AG04449 (cell line): ENCODE measurements around the gene RAD52.

Experiments used
- CTCF ChIA-PET: fragments of 350-600 bp; formaldehyde crosslinking; extraction: SDS; loops from one replicate; lab custom pipeline; 2021; ENCODE audit warnings: antibody characterized with exemption; lab: Yijun Ruan, JAX
- POLR2A ChIA-PET: fragments of 400-600, 350-600 bp; formaldehyde crosslinking; extraction: SDS; loops from one replicate; lab custom pipeline; 2020; ENCODE audit warnings: antibody characterized with exemption, inconsistent platforms; lab: Yijun Ruan, JAX
- DNase-seq: peaks from one replicate; pipeline ENCODE4 v3.0.0-alpha.2; 2010; ENCODE audit warnings: low read depth, low spot score
- H3K4me3 ChIP-seq: 2 replicates; pipeline ENCODE4 v1.5.1; 2011; ENCODE audit warnings: low read depth, mild to moderate bottlenecking, control low read depth, low read length
- TF ChIP-seq, protein P1 (sequence below): IDR thresholded peaks from one replicate; pipeline ENCODE4 v1.5.1; 2011; ENCODE audit warnings: mild to moderate bottlenecking, moderate library complexity, low read length, control low read depth, inconsistent platforms; ENCODE audit not compliant: insufficient read depth; ENCODE audit errors: missing control alignments

Gene RAD52

GRCh38 chr12:981961-982360 lies 32.5 kb upstream of the RAD52 start:
- H3K4me3 ChIP-seq: no peak overlapping the region
- ChIA-PET POLR2A (no interaction called here), CTCF (interaction anchor here (1.0 to 1.1 kb wide), 2 partner anchors 9 to 14 kb away, joined by 3 to 5 read pairs; partner anchors contain the start of gene ERC1)
- DNase-seq: no peak
- TF ChIP-seq, protein P1, sequence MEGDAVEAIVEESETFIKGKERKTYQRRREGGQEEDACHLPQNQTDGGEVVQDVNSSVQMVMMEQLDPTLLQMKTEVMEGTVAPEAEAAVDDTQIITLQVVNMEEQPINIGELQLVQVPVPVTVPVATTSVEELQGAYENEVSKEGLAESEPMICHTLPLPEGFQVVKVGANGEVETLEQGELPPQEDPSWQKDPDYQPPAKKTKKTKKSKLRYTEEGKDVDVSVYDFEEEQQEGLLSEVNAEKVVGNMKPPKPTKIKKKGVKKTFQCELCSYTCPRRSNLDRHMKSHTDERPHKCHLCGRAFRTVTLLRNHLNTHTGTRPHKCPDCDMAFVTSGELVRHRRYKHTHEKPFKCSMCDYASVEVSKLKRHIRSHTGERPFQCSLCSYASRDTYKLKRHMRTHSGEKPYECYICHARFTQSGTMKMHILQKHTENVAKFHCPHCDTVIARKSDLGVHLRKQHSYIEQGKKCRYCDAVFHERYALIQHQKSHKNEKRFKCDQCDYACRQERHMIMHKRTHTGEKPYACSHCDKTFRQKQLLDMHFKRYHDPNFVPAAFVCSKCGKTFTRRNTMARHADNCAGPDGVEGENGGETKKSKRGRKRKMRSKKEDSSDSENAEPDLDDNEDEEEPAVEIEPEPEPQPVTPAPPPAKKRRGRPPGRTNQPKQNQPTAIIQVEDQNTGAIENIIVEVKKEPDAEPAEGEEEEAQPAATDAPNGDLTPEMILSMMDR: no peak

- TF ChIP-seq, protein P1: no peak
- ChIA-PET CTCF (interaction anchor here (1.0 kb wide), 1 partner anchor 9 kb away, joined by 3 read pairs; the partner anchor contains the start of gene ERC1), POLR2A (no interaction called here)
Measured at GRCh38 chr12:981176-981828, 31.8 kb upstream of the RAD52 start.

DNA sequence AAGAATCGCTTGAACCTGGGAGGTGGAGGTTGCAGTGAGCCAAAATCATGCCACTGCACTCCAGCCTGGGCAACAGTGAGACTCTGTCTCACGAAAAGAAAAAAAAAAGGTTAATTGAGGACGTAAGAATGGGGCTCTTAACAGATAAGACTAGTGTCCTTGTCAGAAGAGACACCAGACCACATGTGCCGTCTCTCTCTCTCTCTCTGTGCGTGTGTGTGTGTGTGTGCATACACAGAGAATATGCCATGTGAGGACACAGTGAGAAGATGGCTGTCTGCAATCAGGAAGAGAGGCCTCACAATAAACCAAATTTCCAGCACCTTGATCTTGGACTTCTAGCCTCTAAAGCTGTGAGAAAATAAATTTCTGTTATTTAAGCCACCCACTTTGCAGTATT lies 29.9 kb upstream of the RAD52 start:
- no peak overlapping the region for H3K4me3 ChIP-seq
- no peak for DNase-seq
- TF ChIP-seq, protein P1: no peak
- POLR2A ChIA-PET: interaction anchor here (0.9 kb wide), 1 partner anchor 11 kb away, joined by 3 read pairs; no protein-coding TSS in a partner anchor
- CTCF ChIA-PET: no interaction called here

More at GRCh38 chr12:981176-981828, 31.8 kb upstream of the RAD52 start:
- H3K4me3 ChIP-seq: no peak overlapping the region
- no peak for DNase-seq

GRCh38 chr12:977156-977555 lies 27.7 kb upstream of the RAD52 start:
- no peak overlapping the region for H3K4me3 ChIP-seq
- CTCF ChIA-PET: no interaction called here
- DNase-seq: no peak
- POLR2A ChIA-PET: no interaction called here
- TF ChIP-seq, protein P1: no peak

DNA sequence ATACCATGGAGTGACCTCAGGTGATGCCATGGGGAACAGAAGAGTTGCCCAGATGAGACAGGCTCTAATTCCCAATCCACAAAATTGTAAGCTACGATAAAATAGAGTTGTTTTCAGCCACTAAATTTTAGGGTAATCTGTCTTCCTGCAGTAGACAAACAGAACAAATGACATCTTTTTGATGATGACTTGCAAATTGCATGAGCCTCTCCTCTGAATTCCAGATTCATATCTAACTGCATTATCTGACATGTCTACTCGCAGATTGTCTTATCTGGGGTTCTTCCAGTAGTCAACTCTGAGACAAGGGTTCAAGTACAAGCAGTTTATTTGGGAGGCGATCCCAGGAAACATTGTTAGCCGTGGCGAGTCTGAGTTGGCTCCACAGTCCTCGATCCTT lies 27.1 kb upstream of the RAD52 start:
- DNase-seq: no peak
- no peak overlapping the region for H3K4me3 ChIP-seq
- TF ChIP-seq, protein P1: no peak
- POLR2A ChIA-PET: no interaction called here
- CTCF ChIA-PET: interaction anchor here (0.7 kb wide), 1 partner anchor 27 kb away, joined by 3 read pairs; the partner anchor contains the start of gene RAD52

DNA sequence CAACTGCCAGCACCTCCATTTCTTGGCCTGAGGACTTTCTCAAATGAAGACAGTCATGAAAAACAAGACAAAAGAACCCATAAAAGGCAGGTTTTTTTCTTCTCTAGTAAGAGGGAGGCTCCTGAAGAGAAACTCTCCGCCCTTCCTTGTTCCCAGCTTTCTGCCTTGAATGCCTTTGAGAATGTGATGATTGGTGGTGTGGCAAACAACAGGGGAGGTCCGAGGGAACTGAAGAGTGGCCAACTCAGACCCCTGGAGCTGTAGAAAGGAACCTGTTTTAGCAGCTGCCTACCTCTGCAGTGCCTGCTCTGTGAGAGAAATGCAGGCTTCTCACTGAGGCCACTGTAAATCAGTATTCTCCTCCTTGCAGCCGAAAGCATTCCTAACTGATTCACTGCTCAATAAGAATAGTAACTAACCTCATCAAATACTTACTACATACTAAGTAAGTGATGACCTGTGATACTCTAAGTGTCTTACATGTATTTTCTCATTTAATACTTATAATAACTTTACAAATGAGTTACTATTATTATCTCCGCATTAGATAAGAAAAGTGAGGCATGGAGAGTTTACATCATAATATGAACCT lies 24.9 kb upstream of the RAD52 start:
- DNase-seq: no peak
- no peak overlapping the region for H3K4me3 ChIP-seq
- TF ChIP-seq, protein P1: no peak
- ChIA-PET POLR2A (no interaction called here), CTCF (interaction anchor here (2.6 kb wide), 1 partner anchor 25 kb away, joined by 9 read pairs; the partner anchor contains the start of gene RAD52)
